Stimulated activated CD8-positive, alpha-beta memory T cell treated with anti-CD3 and anti-CD28 coated beads, Interleukin-4, amount 100 ng/mL, for 24 hours (primary cell): ENCODE results near the gene DIP2C.
A peak's percentile ranks its signal among the peaks of the same experiment; 100 is the strongest.

Experiments
- DNase-seq: peaks from one replicate; pipeline ENCODE4 v3.0.0-alpha.2; 2020; ENCODE audit warnings: low read depth

Gene DIP2C

DNA sequence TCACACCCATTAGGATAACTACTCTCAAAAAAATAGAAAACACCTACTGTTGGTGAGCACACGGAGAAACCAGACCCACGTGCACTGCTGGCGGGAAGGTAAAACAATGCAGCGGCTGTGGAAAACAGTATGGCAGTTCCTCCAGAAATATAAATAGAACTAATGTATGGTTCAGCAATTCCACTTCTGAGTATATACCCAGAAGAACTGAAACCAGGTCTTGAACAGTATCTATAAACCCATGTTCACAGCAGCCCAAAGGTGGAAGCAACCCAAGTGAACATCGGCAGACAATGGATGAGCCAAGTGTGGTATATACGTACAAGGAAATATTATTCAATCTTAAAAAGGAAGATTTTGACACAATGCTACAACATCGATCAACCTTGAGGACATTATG is 389.5 kb downstream of the DIP2C start:
- DNase-seq: no peak

DNA sequence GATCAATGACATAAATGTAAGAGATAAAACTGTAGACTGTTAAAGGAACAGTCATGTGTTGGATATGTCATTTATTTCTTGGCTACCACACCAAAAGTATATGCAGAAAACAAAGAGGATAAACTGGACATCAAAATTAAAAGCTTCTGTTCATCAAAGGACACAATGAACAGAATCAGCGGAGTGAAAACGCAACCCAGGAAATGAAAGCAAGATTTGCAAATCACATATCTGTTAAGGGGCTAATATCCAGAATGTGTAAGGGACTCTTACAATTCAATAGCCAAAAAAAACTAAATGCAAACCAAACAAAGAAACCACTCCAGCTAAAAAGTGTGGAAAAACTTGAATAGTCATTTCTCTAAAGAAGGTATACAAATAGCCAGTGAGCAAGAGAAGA is 390.0 kb downstream of the DIP2C start:
- no peak for DNase-seq

DNA sequence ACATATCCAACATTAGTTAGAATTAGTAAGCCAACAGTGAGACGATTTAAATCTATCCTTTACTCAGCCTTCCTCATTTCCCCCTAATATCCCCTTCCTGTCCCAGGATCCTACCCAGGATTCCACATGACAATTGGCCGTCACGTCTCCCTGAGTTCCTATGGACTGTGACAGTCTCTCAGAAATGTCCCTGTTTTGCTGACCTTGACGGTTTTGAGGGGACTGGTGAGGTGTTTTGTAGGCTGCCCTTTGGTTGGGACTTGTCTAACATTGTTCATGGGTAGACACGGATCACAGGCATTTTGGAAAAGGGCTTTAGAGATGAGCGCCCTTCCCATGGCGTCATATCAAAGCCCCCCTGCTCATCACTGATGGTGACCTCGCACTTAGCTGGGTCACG is 391.4 kb downstream of the DIP2C start:
- no peak for DNase-seq

- DNase-seq: no peak
Observed at GRCh38 chr10:297567-297966, 391.9 kb downstream of the DIP2C start.

DNA sequence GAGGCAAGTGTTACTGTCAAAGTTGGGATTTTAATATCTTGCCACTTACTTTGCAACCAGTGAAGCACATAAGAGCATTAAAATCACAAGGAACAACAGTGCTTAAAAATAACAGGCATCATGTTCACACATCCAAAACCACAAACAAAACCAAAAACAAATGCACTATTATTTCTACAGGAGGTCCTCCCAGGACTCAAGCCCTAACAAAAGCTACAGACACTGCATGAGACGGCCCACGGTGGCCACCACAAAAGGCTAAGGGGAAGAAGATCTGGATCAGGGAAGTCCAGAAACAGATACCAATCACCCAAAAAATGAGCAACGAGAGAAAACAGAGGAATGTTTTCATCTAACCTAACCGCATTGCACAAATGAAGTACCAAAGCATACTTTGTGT is 395.8 kb downstream of the DIP2C start:
- DNase-seq: no peak

DNA sequence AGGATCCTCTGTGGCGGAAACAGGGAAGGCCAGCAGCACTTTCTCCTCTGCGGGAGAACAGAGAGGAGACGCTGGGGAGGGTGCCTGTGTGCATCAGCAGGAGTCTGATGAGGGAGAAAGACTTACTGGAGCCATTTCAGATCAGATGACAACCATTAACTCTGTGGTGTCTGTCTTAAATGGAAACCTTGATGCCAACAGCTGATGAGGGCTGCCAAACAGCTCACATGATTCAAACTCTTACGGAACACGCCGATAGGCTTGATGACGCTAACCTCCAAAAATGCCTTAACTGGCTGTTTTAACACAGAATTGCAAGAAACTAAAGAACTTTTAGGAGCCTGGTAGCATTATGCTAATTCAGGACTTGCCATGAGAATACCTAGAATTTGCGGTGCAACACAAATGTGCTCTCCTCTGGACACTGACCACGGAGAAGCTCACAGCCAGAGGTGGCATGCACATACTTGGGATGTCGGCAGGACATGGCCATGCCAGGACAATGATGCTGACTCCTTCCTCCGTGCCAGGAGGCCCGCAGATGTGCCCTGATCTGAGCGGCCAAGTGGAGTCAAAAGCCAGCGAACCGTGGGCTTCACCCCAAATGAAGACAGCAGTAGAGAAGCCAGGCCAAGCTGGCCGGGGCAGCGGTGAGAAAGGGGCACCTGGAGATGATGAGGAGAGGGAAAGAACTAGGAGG is 399.3 kb downstream of the DIP2C start:
- DNase-seq: no peak

- no peak for DNase-seq
Observed at GRCh38 chr10:289581-289980, 399.9 kb downstream of the DIP2C start.

DNA sequence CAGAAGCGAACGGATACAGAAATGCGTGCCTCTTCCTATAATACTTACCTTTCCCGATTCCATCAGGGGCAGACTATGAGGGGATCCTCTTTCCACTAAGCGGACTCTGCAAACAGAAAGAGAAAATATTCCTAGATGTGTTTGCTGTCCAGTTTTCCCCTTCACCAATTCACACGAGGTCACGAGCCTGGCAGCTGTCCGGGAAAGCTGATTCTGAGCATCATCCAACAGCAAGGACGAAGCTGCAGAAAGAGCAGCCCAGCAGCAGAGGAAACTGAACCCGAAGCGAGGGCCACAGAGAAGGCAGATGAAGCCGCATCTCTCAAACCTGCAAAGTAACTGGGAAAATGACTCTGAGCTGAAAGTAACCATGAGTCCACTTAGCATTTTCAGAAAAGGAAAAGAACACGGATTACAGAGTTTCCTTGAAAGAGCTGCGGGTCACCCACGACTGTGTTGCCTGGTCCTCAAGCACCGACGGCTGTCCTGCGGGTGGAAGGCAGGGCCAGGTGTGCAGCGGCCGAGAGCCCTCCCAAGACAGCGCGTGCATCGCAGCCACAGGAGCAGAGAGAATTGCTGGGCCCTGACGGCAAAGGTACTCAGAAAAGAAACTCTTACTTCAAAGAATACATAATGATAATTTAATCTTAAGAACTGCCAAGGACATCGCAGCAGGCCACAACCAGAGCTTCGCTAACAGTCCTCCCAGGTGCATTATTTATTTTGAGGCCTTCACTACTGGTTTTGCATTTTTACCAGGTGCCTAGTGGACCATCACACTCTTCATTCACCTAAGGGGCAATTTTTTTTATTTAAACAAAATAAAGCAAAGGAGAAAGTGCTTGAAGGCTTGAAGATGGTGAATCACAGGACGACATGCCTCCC is 400.9 kb downstream of the DIP2C start:
- DNase-seq: no peak

DNA sequence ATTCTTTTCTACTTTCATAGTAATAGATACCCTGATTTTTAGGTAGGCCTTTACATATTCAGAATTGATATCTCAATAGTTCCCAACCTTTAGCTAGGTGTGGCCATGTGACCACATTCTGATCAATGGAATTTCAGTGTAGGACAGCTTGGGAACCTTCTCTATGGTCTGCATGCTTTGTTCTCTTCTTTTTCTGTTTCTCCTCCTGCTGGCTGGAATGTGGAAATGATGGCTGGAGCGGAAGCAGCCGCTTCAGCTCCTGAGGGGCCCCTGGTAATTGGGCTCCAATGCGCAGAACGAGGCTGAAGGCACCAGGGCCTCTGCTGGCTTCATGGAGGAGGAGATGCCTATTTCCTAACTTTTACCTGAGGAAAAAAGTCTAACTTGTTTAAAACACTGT is 401.7 kb downstream of the DIP2C start:
- no peak for DNase-seq

GRCh38 chr10:287026-287709 is 402.3 kb downstream of the DIP2C start:
- DNase-seq: no peak

GRCh38 chr10:285216-285615 is 404.3 kb downstream of the DIP2C start:
- DNase-seq: no peak

GRCh38 chr10:283916-284356 is 405.5 kb downstream of the DIP2C start:
- peak; percentile 31 for DNase-seq

- DNase-seq: no peak
Observed at GRCh38 chr10:283140-283479, 406.4 kb downstream of the DIP2C start.

DNA sequence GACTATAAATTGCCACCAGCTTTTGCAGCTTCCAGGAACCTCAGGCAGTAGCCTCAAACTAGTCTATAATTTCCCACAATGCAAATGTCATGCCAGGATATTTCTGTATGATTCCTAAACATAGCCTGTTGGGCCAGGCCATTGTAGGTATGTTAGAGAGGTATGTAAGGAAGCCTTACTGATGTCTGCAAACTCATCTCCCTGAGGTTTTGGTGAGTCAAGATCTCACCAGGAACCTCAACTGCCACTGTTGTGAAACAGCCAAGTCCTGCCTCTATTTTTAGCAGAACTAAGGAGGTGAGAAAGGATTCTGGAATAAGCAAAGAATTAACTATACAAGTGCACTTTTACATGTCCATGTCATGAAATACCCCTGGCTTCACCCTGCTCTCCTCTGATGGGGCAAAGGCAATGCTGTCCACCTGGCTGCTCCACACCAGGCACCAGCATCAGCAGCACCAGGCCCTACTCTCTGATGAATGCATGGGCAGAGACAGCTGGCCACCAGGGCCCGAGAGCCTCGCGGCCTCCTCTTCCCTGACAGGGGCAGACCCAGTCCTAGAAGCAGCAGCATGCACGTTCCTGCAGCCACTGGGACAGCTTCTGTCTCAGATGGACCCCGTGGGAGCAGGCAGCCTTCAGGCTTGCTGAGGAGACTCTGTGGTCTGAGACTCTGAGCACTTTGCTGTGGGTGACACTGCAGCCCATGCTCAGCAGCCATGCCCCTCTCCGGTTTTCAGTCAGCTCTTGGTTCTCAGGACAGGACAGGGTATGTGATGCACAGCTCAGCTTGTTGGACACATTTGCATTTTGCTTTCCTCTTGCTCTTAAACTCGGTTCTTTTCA is 407.0 kb downstream of the DIP2C start:
- DNase-seq: no peak

DNA sequence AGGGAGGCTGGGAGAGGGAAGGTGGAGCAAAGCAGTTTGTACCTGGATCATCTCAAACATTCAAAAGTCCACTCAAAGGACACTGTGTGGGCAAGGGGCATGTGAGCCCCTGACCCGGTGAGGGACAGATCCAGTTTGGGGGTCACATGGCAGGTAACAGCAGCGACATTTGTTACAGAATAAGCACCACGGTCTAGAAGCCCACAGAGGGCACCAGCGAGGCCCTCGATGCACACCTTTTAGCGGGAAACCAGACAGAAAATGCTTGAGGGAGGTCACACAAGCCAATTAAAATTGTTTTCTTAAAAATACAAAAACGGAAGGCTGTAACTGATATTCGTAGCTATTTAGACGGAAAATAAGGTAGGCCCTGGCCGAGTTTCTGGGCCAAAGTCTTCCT is 409.8 kb downstream of the DIP2C start:
- no peak for DNase-seq

DNA sequence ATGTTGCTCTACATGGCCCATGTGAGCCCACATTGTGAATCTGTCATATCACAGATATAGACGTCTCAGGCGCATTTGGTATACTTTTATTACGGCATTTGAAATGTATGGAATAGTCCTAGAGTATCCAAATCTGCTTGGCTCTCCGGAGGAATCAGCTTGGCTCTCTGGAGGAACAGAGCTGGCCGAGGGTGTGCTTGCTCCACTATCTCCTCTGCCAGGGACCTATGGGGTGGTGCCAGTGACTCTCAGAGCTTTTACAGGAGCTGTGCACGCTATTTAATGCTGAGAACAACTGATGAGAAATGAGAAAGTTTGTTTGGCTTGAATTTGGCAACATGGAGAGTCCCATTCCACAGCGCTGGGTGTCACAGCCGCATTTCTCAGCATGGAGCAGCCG is 410.2 kb downstream of the DIP2C start:
- DNase-seq: no peak

DNA sequence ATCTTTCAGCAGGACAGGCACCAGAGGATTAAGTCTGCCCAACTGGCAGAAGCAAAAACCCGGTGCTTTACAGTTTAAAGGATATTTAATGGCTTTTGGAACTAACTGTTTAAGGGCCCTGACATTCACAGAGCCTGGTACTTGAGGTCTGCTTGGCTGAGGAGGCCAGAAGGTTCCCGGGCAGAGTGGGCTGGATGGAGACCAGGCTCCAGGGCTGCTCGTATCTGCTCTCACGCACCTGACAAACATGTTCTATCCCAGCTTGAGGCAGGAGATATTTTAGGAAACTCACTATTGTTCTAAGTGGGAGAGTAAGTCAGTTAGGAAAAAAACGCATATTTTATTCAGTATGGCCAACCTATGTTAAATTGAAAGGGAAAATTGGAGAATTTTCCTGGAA is 410.8 kb downstream of the DIP2C start:
- DNase-seq: no peak

GRCh38 chr10:277963-278362 is 411.5 kb downstream of the DIP2C start:
- DNase-seq: no peak

- DNase-seq: no peak
Observed at GRCh38 chr10:275680-276079, 413.8 kb downstream of the DIP2C start.

DNA sequence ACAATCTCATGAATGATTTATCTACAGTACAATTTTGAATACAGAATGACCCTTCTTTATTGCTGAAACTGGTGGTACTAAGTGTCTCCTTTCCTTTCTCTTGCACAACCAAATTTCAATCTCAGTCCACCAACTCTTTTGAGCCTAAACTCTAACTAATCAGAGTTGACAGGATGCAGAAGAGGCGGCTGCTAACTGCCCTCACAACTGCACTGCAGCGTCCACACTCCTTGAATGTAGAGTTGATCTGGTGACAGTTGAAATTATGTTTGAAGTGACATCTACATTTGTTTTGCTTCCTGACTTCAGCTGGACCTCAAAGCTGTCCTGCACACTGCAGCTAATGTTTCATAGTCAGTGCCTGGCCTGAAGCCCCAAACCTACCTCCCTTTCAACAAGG is 414.6 kb downstream of the DIP2C start:
- DNase-seq: no peak

GRCh38 chr10:273088-273487 is 416.4 kb downstream of the DIP2C start:
- DNase-seq: no peak

- DNase-seq: no peak
Observed at GRCh38 chr10:271722-272121, 417.7 kb downstream of the DIP2C start.
